GM23248 (cell line): ENCODE results near the gene EXOC2.

Experiments
- EZH2 ChIP-seq: fragments of 200-600 bp; sonication (generic); IDR thresholded peaks from 2 replicates; pipeline ENCODE4 v1.6.1; 2018; ENCODE audit warnings: antibody characterized with exemption, mild to moderate bottlenecking; ENCODE audit not compliant: insufficient read depth, poor library complexity, severe bottlenecking
- EZH2phosphoT487 ChIP-seq: fragments of 200-600 bp; sonication (generic); IDR thresholded peaks from 2 replicates; pipeline ENCODE4 v1.6.1; 2018; ENCODE audit warnings: antibody characterized with exemption, moderate library complexity, mild to moderate bottlenecking, low read depth; ENCODE audit not compliant: insufficient read depth

GRCh38 chr6:593907-594212 is 99.1 kb downstream of the EXOC2 start:
- TF ChIP-seq EZH2, result no peak
- no peak for TF ChIP-seq EZH2phosphoT487
